Mucosa of rectum (tissue), 2 donors: ENCODE measurements around the gene AHCY.
A peak's percentile ranks its signal among the peaks of the same experiment; 100 is the strongest.
"Not testable (repeated sequence)": the region's sequence is repeated elsewhere in the genome, so short reads cannot be mapped to it uniquely, and the experiment has no call there.

Experiments
- H3K27ac ChIP-seq, 2 donors: one replicate each; pipeline ENCODE4 v1.7.0; 2013; ENCODE audit warnings: inconsistent platforms in 2 of 2, low read depth in 2 of 2, low read length in 2 of 2
- H3K27me3 ChIP-seq, 2 donors: one replicate each; pipeline ENCODE4 v1.7.0; 2013; ENCODE audit warnings: low read length in 2 of 2; ENCODE audit not compliant: control insufficient read depth in 2 of 2, insufficient read depth in 2 of 2
- H3K36me3 ChIP-seq, 2 donors: one replicate each; pipeline ENCODE4 v1.7.0; 2013; ENCODE audit warnings: low read length in 2 of 2; ENCODE audit not compliant: control insufficient read depth in 2 of 2, insufficient read depth in 2 of 2
- H3K4me1 ChIP-seq, 2 donors: one replicate each; pipeline ENCODE4 v1.7.0; 2013; ENCODE audit warnings: low read length in 2 of 2, mild to moderate bottlenecking in 1 of 2; ENCODE audit not compliant: control insufficient read depth in 2 of 2, insufficient read depth in 2 of 2
- H3K4me3 ChIP-seq, 2 donors: one replicate each; pipeline ENCODE4 v1.7.0; 2013; ENCODE audit warnings: low read length in 2 of 2
- H3K9ac ChIP-seq, 2 donors: one replicate each; pipeline ENCODE4 v1.7.0; 2013; ENCODE audit warnings: low read length in 2 of 2, low read depth in 1 of 2, mild to moderate bottlenecking in 1 of 2
- H3K9me3 ChIP-seq, 2 donors: one replicate each; pipeline ENCODE4 v1.7.0; 2013; ENCODE audit warnings: low read length in 2 of 2; ENCODE audit not compliant: control insufficient read depth in 2 of 2
- donor health status: healthy.
- donor health status: Normal muscosa, but diverticular disease.

Gene AHCY

GRCh38 chr20:34282041-34282440, 21.1 kb downstream of the AHCY start:
- no peaks in the 10 kb centered on the region for H3K4me1 ChIP-seq
- no peaks in the 10 kb centered on the region for H3K27me3 ChIP-seq
- H3K4me3 ChIP-seq, result no peak overlapping the region
- H3K36me3 ChIP-seq, result peaks cover 37 to 63% of the 10 kb centered on the region in 2 donors
- H3K9ac ChIP-seq, result no peak overlapping the region
- no peak overlapping the region for H3K27ac ChIP-seq
- H3K9me3 ChIP-seq, result no peaks in the 10 kb centered on the region

GRCh38 chr20:34281177-34281576, 22.0 kb downstream of the AHCY start:
- Histone ChIP-seq H3K36me3 (peaks cover 40 to 64% of the 10 kb centered on the region in 2 donors), H3K27me3 (no peaks in the 10 kb centered on the region)

GRCh38 chr20:34274694-34275093, 28.5 kb downstream of the AHCY start:
- Histone ChIP-seq H3K9me3 (no peaks in the 10 kb centered on the region), H3K4me3 (no peak overlapping the region), H3K27ac (no peak overlapping the region), H3K36me3 (peaks cover 13 to 27% of the 10 kb centered on the region in 2 donors), H3K27me3 (no peaks in the 10 kb centered on the region), H3K4me1 (no peaks in the 10 kb centered on the region), H3K9ac (no peak overlapping the region)

More at GRCh38 chr20:34281177-34281576, 22.0 kb downstream of the AHCY start:
- no peaks in the 10 kb centered on the region for H3K9me3 ChIP-seq
- no peak overlapping the region for H3K27ac ChIP-seq
- H3K4me3 ChIP-seq, result no peak overlapping the region
- no peaks in the 10 kb centered on the region for H3K4me1 ChIP-seq
- no peak overlapping the region for H3K9ac ChIP-seq

GRCh38 chr20:34271956-34272355, 31.2 kb downstream of the AHCY start:
- Histone ChIP-seq H3K9ac (no peak overlapping the region), H3K27me3 (no peaks in the 10 kb centered on the region), H3K4me1 (peaks cover 0 to 2% of the 10 kb centered on the region in 2 donors), H3K9me3 (no peaks in the 10 kb centered on the region), H3K27ac (no peak overlapping the region), H3K36me3 (peaks cover 13% of the 10 kb centered on the region in 2 donors), H3K4me3 (no peak overlapping the region)

GRCh38 chr20:34269996-34270627, 33.0 kb downstream of the AHCY start:
- Histone ChIP-seq H3K4me3 (no peak overlapping the region), H3K4me1 (peaks cover 0 to 2% of the 10 kb centered on the region in 2 donors), H3K9me3 (no peaks in the 10 kb centered on the region), H3K9ac (no peak overlapping the region), H3K27ac (no peak overlapping the region), H3K36me3 (peaks cover 4 to 6% of the 10 kb centered on the region in 2 donors), H3K27me3 (no peaks in the 10 kb centered on the region)

GRCh38 chr20:34268851-34269636, 34.1 kb downstream of the AHCY start:
- H3K9ac ChIP-seq, result peak overlapping the region; percentile 26 to 58
- H3K4me1 ChIP-seq, result peaks cover 0 to 2% of the 10 kb centered on the region in 2 donors
- H3K27me3 ChIP-seq, result no peaks in the 10 kb centered on the region
- H3K9me3 ChIP-seq, result no peaks in the 10 kb centered on the region
- peak overlapping the region; percentile 64 to 71 for H3K4me3 ChIP-seq
- H3K27ac ChIP-seq, result no peak overlapping the region
- H3K36me3 ChIP-seq, result peaks cover under 1 to 6% of the 10 kb centered on the region in 2 donors

- Histone ChIP-seq H3K27ac (no peak overlapping the region), H3K27me3 (no peaks in the 10 kb centered on the region), H3K4me3 (no peak overlapping the region), H3K36me3 (peaks cover 0 to under 1% of the 10 kb centered on the region in 2 donors), H3K9ac (no peak overlapping the region), H3K4me1 (peaks cover 0 to 2% of the 10 kb centered on the region in 2 donors), H3K9me3 (no peaks in the 10 kb centered on the region)
These were observed 35.0 kb downstream of the AHCY start for GRCh38 chr20:34268145-34268544.

- Histone ChIP-seq H3K9ac (no peak overlapping the region), H3K36me3 (no peaks in the 10 kb centered on the region), H3K4me3 (no peak overlapping the region), H3K4me1 (peaks cover 0 to 4% of the 10 kb centered on the region in 2 donors), H3K27me3 (no peaks in the 10 kb centered on the region), H3K27ac (no peak overlapping the region), H3K9me3 (no peaks in the 10 kb centered on the region)
These were observed 39.0 kb downstream of the AHCY start for GRCh38 chr20:34264141-34264540.

GRCh38 chr20:34263468-34263867, 39.7 kb downstream of the AHCY start:
- H3K27me3 ChIP-seq, H3K4me3 ChIP-seq, H3K9me3 ChIP-seq, H3K4me1 ChIP-seq, H3K27ac ChIP-seq, H3K36me3 ChIP-seq, H3K9ac ChIP-seq: not testable (repeated sequence)

GRCh38 chr20:34262488-34263288, 40.5 kb downstream of the AHCY start:
- no peaks in the 10 kb centered on the region for H3K27me3 ChIP-seq
- H3K4me3 ChIP-seq, result no peak overlapping the region
- no peaks in the 10 kb centered on the region for H3K36me3 ChIP-seq
- H3K27ac ChIP-seq, result no peak overlapping the region
- peaks cover 0 to 3% of the 10 kb centered on the region in 2 donors for H3K4me1 ChIP-seq
- H3K9ac ChIP-seq, result no peak overlapping the region
- H3K9me3 ChIP-seq, result no peaks in the 10 kb centered on the region
